GM12873 (cell line): ENCODE measurements around the gene C9orf57.

Source experiments
- CTCF ChIP-seq: IDR thresholded peaks from 2 replicates; pipeline ENCODE4 v1.5.1; 2012; ENCODE audit warnings: low read depth, mild to moderate bottlenecking, moderate library complexity, low read length, control low read depth; ENCODE audit not compliant: insufficient read depth; ENCODE audit errors: missing control alignments

C9orf57 gene

GRCh38 chr9:72013292-72013760 is 47.1 kb downstream of the C9orf57 start:
- no peak for TF ChIP-seq CTCF

- TF ChIP-seq CTCF, result no peak
Measured at GRCh38 chr9:72012646-72013045, 47.8 kb downstream of the C9orf57 start.

GRCh38 chr9:72006501-72006900 is 53.9 kb downstream of the C9orf57 start:
- no peak for TF ChIP-seq CTCF

- TF ChIP-seq CTCF, result no peak
Measured at GRCh38 chr9:72005451-72005850, 55.0 kb downstream of the C9orf57 start.
